ENCODE measurements around the gene FBXW2. TPM values are rescaled to one million over a fixed set of nuclear protein-coding genes. Genes with fewer than 3 reads are reported as not detected.

The FBXW2 gene
- total and polyA plus RNA-seq, 10 of the 15 experiments (the other 5 are each of a cell fraction or from before 2014, with no cell fraction given), result 2.9 to 56.9 (median 39.1) TPM

GRCh38 chr9:120714088-120714845 lies 78.9 kb downstream of the FBXW2 start, which contains the start of gene MEGF9 (continued):
- TF ChIP-seq BCL3 (IDR thresholded peaks at IDR 0.05; ENCODE audit: borderline replicate concordance, insufficient read depth, low read depth, low read length, poor library complexity, severe bottlenecking), result no peak
- no peak for TF ChIP-seq MTA3 (IDR thresholded peaks at IDR 0.05; ENCODE audit: borderline replicate concordance, low read length)
- no peak for TF ChIP-seq BACH1 (IDR thresholded peaks at IDR 0.05; ENCODE audit: borderline replicate concordance)
- TF ChIP-seq E4F1 (IDR thresholded peaks at IDR 0.05; ENCODE audit: borderline replicate concordance, partially characterized antibody), result no peak
- TF ChIP-seq MYB (IDR thresholded peaks at IDR 0.05; ENCODE audit: borderline replicate concordance, low read depth, low read length), result no peak
- TF ChIP-seq JUNB (IDR thresholded peaks at IDR 0.05), result no peak
- TF ChIP-seq MEF2B (IDR thresholded peaks at IDR 0.05; ENCODE audit: partially characterized antibody, poor library complexity, severe bottlenecking), result no peak
- no peak for TF ChIP-seq NR2C2 (IDR thresholded peaks at IDR 0.05; ENCODE audit: borderline replicate concordance, control insufficient read depth, insufficient read length, low read depth)
- no peak for TF ChIP-seq SREBF2 (IDR thresholded peaks at IDR 0.05; ENCODE audit: low read length)
- no peak for TF ChIP-seq RELB (IDR thresholded peaks at IDR 0.05; ENCODE audit: low read depth)
- no peak for TF ChIP-seq ZNF207 (IDR thresholded peaks at IDR 0.05; ENCODE audit: borderline replicate concordance)
- no peak for TF ChIP-seq NBN (IDR thresholded peaks at IDR 0.05)
- TF ChIP-seq PAX8 (IDR thresholded peaks at IDR 0.05), result no peak
- no peak for TF ChIP-seq KLF5 (IDR thresholded peaks at IDR 0.05; ENCODE audit: partially characterized antibody)
- TF ChIP-seq NR2C1 (IDR thresholded peaks at IDR 0.05), result no peak
- TF ChIP-seq NFYB (IDR thresholded peaks at IDR 0.05; ENCODE audit: insufficient read depth, low read depth, low read length), result peak; percentile 97
- TF ChIP-seq CBX3 (IDR thresholded peaks at IDR 0.05; ENCODE audit: borderline replicate concordance, low read depth), result no peak
- TF ChIP-seq CHD1 (IDR thresholded peaks at IDR 0.05; ENCODE audit: low read depth, low read length), result no peak
- TF ChIP-seq ZNF24 (IDR thresholded peaks at IDR 0.05), result peak; percentile 67; the same call in 1 of the 2 replicates
- TF ChIP-seq HDAC6 (IDR thresholded peaks at IDR 0.05; ENCODE audit: unreplicated experiment), result no peak
- TF ChIP-seq PKNOX1 (IDR thresholded peaks at IDR 0.05), result peak; percentile 98
- no peak for TF ChIP-seq BCL11A (IDR thresholded peaks at IDR 0.05; ENCODE audit: low read depth, low read length)
- TF ChIP-seq POLR2A (IDR thresholded peaks at IDR 0.05; ENCODE audit: low read depth, low read length), result peak; percentile 83
- TF ChIP-seq IRF4 (IDR thresholded peaks at IDR 0.05; ENCODE audit: low read depth, low read length), result no peak
- peak; percentile 89 for TF ChIP-seq CHD2 (IDR thresholded peaks at IDR 0.05; ENCODE audit: borderline replicate concordance, low read depth, low read length)
- no peak for TF ChIP-seq STAT1 (conservative IDR thresholded peaks at IDR 0.05)
- no peak for TF ChIP-seq SMAD1 (IDR thresholded peaks at IDR 0.05; ENCODE audit: low read depth, partially characterized antibody)

All from GM12878 (cell line).